ENCODE data around the gene TNIK. TPM values are rescaled to one million over a fixed set of nuclear protein-coding genes. Genes with fewer than 3 reads are reported as not detected.

The TNIK gene
- total and polyA plus RNA-seq, 2 experiments from 2014 or later: 14.6 to 34.3 TPM

- H3K79me2 ChIP-seq (replicated peaks; ENCODE audit: insufficient read depth): peaks cover 95% of the 10 kb centered on the region
Observed at GRCh38 chr3:171420667-171421066, 39.5 kb downstream of the TNIK start.

GRCh38 chr3:171419457-171419856, 40.7 kb downstream of the TNIK start:
- H3K4me3 ChIP-seq: no peak overlapping the region
- no peaks in the 10 kb centered on the region for H4K20me1 ChIP-seq (replicated peaks; ENCODE audit: insufficient read depth)
- Mint-ChIP-seq H3K4me3 (no peak overlapping the region), H3K36me3 (ENCODE audit: low read depth) (peaks cover 6% of the 10 kb centered on the region; the same call in 2 of the 3 replicates), H3K4me1 (peaks cover 33% of the 10 kb centered on the region), H3K27ac (no peak overlapping the region), H3K9me3 (peaks cover 3% of the 10 kb centered on the region; the same call in 1 of the 3 replicates), H3K27me3 (ENCODE audit: insufficient read depth, low read depth, poor library complexity) (no peaks in the 10 kb centered on the region)
- no peak overlapping the region for H3K4me2 ChIP-seq
- no peaks in the 10 kb centered on the region for H3K27me3 ChIP-seq (ENCODE audit: insufficient read depth)
- no peak overlapping the region for H3K27ac ChIP-seq (ENCODE audit: low read depth)
- no peaks in the 10 kb centered on the region for H3F3A ChIP-seq (replicated peaks; ENCODE audit: low read depth)
- H3K9me2 ChIP-seq (ENCODE audit: insufficient read depth): peaks cover 3% of the 10 kb centered on the region; the same call in 1 of the 2 replicates
- H2AFZ ChIP-seq: no peak overlapping the region
- TF ChIP-seq ZNF462 (CRISPR knock-in tag; IDR thresholded peaks at IDR 0.05) (no peak), EZH2 (IDR thresholded peaks at IDR 0.05; ENCODE audit: low read depth, unreplicated experiment) (no peak), REST (IDR thresholded peaks at IDR 0.05; ENCODE audit: unreplicated experiment) (no peak), ZNF114 (CRISPR knock-in tag; IDR thresholded peaks at IDR 0.05) (no peak)
- peaks cover 31% of the 10 kb centered on the region for H3K4me1 ChIP-seq (ENCODE audit: insufficient read depth)
- DNase-seq (ENCODE audit: low spot score) (no peak), ATAC-seq (no peak)
- peaks cover 90% of the 10 kb centered on the region for H3K79me2 ChIP-seq (replicated peaks; ENCODE audit: insufficient read depth)
- H3K36me3 ChIP-seq (ENCODE audit: insufficient read depth): no peaks in the 10 kb centered on the region

More at GRCh38 chr3:171420667-171421066, 39.5 kb downstream of the TNIK start:
- H3K27ac ChIP-seq (ENCODE audit: low read depth): 0 out of 2 replicates have a peak overlapping the region, but pooled peaks have one; percentile 10
- Mint-ChIP-seq H3K27me3 (ENCODE audit: insufficient read depth, low read depth, poor library complexity) (no peaks in the 10 kb centered on the region), H3K4me3 (no peak overlapping the region), H3K9me3 (peaks cover 3% of the 10 kb centered on the region; the same call in 1 of the 3 replicates), H3K27ac (no peak overlapping the region), H3K4me1 (peaks cover 22% of the 10 kb centered on the region; the same call in 2 of the 3 replicates), H3K36me3 (ENCODE audit: low read depth) (peaks cover 10% of the 10 kb centered on the region; the same call in 2 of the 3 replicates)
- H3K4me2 ChIP-seq: no peak overlapping the region
- peaks cover 3% of the 10 kb centered on the region; the same call in 1 of the 2 replicates for H3K9me2 ChIP-seq (ENCODE audit: insufficient read depth)
- H3K4me3 ChIP-seq: no peak overlapping the region
- no peaks in the 10 kb centered on the region for H4K20me1 ChIP-seq (replicated peaks; ENCODE audit: insufficient read depth)
- DNase-seq (ENCODE audit: low spot score): no peak
- H3K36me3 ChIP-seq (ENCODE audit: insufficient read depth): no peaks in the 10 kb centered on the region
- no peak for ATAC-seq
- H3K4me1 ChIP-seq (ENCODE audit: insufficient read depth): peaks cover 18% of the 10 kb centered on the region
- no peak for TF ChIP-seq EZH2phosphoT487 (IDR thresholded peaks at IDR 0.05; ENCODE audit: unreplicated experiment)
- H2AFZ ChIP-seq: no peak overlapping the region
- H3K27me3 ChIP-seq (ENCODE audit: insufficient read depth): no peaks in the 10 kb centered on the region
- no peaks in the 10 kb centered on the region for H3F3A ChIP-seq (replicated peaks; ENCODE audit: low read depth)
